Muscle layer of colon (tissue), 2 donors: Measurements from ENCODE around the gene DNAJB6.

Experiments used
- H3K27ac ChIP-seq: one replicate; pipeline ENCODE4 v1.7.0; 2013; ENCODE audit warnings: low read depth, mild to moderate bottlenecking, low read length, moderate library complexity
- H3K27me3 ChIP-seq, 2 donors: one replicate each; pipeline ENCODE4 v1.7.0; 2013; ENCODE audit warnings: low read length in 2 of 2, mild to moderate bottlenecking in 2 of 2; ENCODE audit not compliant: insufficient read depth in 2 of 2, control insufficient read depth in 1 of 2
- H3K36me3 ChIP-seq: one replicate; pipeline ENCODE4 v1.7.0; 2013; ENCODE audit warnings: mild to moderate bottlenecking, low read length; ENCODE audit not compliant: insufficient read depth
- H3K4me1 ChIP-seq: one replicate; pipeline ENCODE4 v1.7.0; 2013; ENCODE audit warnings: mild to moderate bottlenecking, low read length; ENCODE audit not compliant: insufficient read depth
- H3K4me3 ChIP-seq, 2 donors: one replicate each; pipeline ENCODE4 v1.7.0; 2013; ENCODE audit warnings: low read length in 2 of 2, low read depth in 1 of 2, mild to moderate bottlenecking in 1 of 2, moderate library complexity in 1 of 2
- H3K9ac ChIP-seq: one replicate; pipeline ENCODE4 v1.7.0; 2013; ENCODE audit warnings: low read length
- H3K9me3 ChIP-seq: one replicate; pipeline ENCODE4 v1.7.0; 2013; ENCODE audit warnings: mild to moderate bottlenecking, low read length
- donor health status: abdominal sarcoma.
- donor health status: Adenocarcinoma of cecum.

DNAJB6 gene

DNA sequence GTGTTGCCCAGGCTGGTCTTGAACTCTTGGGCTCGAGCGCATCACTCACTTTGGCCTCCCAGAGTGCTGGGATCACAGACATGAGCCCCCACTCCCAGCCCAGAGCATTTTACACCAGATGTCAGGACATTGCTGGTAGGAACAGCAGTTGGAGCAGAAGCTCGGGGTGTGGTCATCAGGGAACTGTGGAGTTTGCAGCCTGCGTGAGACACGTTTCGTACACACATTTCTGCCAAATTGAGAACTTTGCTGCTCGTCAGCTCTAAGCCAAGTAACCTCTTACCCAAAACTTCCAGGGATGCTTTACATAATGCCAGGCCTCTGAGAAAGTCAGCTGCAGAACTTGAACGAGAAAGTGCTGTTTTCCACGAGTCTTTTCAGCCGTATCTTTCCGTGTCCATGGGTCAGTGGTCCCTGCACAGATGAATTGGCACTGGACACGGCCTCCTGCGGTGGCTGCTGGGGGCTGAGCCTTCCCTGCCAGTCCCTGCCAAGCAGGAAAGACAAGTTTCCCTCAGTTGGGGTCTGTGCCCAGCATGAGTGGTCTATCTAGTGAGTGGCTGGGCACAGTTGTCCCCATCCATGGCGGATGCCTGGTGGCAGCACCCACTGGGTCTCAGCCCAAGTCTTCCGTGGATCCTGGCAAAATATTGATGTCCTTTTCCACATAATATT, 54.4 kb downstream of the DNAJB6 start:
- H3K9ac ChIP-seq = no peak overlapping the region
- no peak overlapping the region for H3K4me3 ChIP-seq
- peaks cover 26% of the 10 kb centered on the region for H3K36me3 ChIP-seq
- H3K27ac ChIP-seq = no peak overlapping the region
- H3K27me3 ChIP-seq = no peaks in the 10 kb centered on the region
- no peaks in the 10 kb centered on the region for H3K9me3 ChIP-seq
- peaks cover 5% of the 10 kb centered on the region for H3K4me1 ChIP-seq

DNA sequence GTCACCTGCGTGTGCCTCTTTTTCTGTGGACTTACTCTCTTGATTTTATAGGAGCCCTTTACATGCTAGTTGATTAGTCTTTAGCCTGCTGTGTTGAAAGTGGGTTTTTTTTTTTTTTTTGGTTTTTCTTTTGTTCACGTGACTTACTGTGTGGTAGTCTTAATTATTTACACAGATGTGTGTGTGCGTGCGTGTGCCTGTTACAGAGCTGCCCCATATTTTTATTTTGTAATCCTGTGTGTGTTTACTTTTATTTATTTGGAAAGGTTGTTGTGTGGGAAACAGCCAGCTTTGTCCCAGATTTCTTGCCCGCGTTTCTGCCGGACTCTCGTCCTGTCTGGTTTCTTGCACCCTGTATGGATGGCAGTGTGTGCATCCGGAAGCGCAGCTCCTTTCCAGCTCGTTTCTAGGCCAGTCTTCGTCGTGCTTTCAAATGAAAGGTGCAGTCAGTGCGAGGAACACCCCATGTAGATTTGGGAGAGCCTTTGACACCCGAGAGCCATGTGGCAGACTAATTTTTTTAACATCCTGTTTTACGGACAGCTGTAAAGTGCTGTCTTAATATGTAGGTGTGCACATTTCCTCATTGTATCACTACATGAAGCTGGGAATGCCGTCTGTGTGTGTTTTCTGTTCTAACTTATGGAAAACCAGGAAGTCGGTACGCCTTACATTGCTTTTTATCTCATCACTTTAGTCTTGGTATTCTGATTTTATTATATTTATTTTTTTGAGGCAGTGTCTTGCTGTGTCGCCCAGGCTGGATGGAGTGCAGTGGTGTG, 55.6 kb downstream of the DNAJB6 start:
- no peaks in the 10 kb centered on the region for H3K9me3 ChIP-seq
- H3K4me3 ChIP-seq = no peak overlapping the region
- no peaks in the 10 kb centered on the region for H3K27me3 ChIP-seq
- H3K27ac ChIP-seq = no peak overlapping the region
- H3K4me1 ChIP-seq = peaks cover 5% of the 10 kb centered on the region
- H3K36me3 ChIP-seq = peaks cover 37% of the 10 kb centered on the region
- H3K9ac ChIP-seq = no peak overlapping the region

DNA sequence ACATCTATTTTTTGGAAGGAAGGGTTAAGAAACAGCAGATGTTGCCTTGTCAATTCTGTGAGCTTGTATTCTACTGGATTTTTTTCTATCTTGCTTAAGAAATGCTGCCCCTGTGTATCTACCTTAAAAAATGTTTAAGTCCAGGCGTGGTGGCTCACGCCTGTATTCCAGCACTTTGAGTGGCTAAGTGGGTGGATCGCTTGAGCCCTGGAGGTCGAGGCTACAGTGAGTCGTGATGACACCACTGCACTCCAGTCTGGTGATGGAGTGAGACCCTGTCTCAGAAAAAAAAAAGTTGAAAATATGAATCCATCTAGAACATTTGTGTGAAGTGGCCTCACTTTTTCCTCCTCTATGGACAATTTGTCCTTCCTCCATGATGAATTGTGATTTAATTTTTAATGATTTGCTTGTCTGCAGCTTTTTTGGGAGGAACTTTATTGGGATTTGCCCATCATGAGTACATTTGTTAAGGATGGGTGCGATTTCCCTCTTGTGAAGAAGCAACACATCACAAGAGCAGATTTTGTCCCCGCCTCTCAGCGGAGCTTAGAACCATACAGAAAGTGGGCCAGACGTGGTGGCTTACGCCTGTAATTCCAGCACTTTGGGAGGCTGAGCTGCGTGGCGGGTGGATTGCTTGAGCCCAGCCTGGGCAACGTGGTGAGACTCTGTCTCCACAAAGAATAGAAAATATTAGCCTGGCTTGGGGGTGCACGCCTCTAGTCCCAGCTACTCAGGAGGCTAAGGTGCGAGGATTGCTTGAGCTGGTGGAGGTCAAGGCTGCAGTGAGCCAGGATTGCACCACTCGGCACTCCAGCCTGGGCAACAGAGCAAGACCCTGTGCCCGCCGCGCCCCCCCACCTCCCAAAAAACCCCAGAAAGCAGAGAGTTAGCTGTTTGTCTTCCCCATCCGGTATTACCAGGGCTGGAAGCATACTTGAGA, 57.7 kb downstream of the DNAJB6 start:
- H3K4me1 ChIP-seq = peaks cover 5% of the 10 kb centered on the region
- no peak overlapping the region for H3K9ac ChIP-seq
- peaks cover 30% of the 10 kb centered on the region for H3K36me3 ChIP-seq
- no peak overlapping the region for H3K4me3 ChIP-seq
- no peak overlapping the region for H3K27ac ChIP-seq
- H3K27me3 ChIP-seq = no peaks in the 10 kb centered on the region
- no peaks in the 10 kb centered on the region for H3K9me3 ChIP-seq

DNA sequence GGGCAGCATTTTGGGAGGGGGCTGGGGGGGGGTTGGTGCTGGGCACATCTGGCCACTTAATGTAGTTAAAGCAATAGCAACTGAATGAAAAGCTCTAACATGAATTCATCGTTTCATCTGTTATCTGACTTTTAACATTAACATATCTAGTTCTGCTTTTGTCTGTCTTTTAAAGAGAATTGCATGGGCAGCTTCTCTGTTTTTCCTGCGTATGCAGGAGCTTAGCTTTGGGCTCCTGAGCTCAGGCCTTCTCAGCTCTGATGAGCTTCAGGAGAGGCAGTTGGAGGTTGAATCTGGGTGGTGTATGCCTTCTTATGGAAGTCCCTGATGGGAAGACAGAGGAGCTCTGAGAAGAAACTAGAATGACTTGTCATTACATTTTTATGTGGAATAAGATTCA, 58.4 kb downstream of the DNAJB6 start:
- Histone ChIP-seq H3K27ac (no peak overlapping the region), H3K9me3 (no peaks in the 10 kb centered on the region), H3K36me3 (peaks cover 23% of the 10 kb centered on the region), H3K4me3 (no peak overlapping the region), H3K4me1 (peaks cover 2% of the 10 kb centered on the region), H3K9ac (no peak overlapping the region), H3K27me3 (no peaks in the 10 kb centered on the region)

DNA sequence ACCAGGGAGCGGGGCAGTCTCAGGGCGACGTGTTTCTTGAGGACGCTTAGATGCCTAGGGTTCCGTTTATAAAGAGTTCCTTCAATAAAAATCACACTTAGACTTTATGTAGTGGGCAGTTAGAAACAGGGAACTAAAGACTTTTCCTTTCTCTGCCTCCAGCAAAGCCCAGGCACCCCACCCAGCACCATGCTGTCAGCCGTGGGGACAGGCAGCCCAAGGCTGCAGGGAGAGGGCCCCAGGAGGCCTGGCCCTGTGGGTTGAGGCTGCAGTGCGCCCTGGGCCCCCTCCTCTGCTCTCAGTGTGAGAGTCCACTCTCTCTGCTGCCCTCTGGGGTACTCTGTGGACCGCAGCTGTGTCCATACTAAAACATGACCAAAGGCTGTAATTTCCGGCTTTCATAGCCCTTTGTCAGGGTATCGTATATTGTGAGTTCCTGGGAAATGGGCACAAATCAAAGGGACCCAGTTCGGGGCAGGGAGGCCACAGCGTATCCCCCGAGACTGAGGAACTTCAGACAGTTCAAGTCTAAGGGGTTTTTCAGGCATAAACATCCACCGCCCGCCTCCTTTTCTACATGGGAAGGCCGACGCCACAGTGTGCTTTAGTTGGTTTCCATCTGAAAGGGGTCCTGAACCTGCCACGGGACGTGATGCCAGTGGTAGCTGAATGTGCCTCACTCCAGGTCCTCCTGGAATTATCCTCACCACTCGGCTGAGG, 59.7 kb downstream of the DNAJB6 start:
- no peaks in the 10 kb centered on the region for H3K27me3 ChIP-seq
- H3K27ac ChIP-seq = no peak overlapping the region
- H3K9ac ChIP-seq = no peak overlapping the region
- no peaks in the 10 kb centered on the region for H3K9me3 ChIP-seq
- peaks cover 18% of the 10 kb centered on the region for H3K36me3 ChIP-seq
- no peak overlapping the region for H3K4me3 ChIP-seq
- H3K4me1 ChIP-seq = no peaks in the 10 kb centered on the region

DNA sequence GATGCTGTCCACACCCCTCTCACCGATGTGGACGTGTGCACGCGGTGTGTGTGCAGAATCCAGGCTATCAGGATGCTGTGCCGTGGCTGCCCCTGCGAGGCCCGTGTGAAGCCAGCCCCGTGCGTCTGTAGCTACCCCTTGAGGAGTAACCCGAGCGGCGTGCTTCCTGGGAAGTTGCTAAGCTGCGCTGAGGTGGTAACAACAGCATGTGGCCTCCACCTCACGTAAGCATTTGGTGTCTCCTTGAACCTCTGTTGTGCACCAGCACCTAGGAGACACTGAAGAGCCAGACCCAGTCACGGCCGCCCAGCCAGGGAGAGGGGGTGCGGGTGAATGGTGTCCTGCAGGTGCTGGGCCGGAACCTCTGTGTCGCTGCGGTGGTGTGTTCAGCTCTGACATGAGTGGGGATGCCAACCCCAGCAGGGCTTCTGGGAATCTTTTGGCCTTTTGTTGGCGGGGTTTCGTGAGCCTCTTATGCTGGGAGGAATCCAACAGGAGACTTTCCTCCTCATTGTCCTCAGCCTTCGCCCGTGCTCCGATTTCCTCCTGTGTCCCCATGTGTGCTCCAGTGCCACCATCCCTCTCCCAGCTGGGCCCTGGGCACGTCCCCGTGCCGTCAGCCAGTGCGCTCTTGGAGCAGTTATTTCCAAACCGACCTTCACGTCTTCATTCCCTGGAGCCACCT, 60.4 kb downstream of the DNAJB6 start:
- peaks cover 17% of the 10 kb centered on the region for H3K36me3 ChIP-seq
- H3K4me3 ChIP-seq = no peak overlapping the region
- no peaks in the 10 kb centered on the region for H3K27me3 ChIP-seq
- H3K9me3 ChIP-seq = no peaks in the 10 kb centered on the region
- H3K27ac ChIP-seq = no peak overlapping the region
- H3K4me1 ChIP-seq = no peaks in the 10 kb centered on the region
- H3K9ac ChIP-seq = no peak overlapping the region

DNA sequence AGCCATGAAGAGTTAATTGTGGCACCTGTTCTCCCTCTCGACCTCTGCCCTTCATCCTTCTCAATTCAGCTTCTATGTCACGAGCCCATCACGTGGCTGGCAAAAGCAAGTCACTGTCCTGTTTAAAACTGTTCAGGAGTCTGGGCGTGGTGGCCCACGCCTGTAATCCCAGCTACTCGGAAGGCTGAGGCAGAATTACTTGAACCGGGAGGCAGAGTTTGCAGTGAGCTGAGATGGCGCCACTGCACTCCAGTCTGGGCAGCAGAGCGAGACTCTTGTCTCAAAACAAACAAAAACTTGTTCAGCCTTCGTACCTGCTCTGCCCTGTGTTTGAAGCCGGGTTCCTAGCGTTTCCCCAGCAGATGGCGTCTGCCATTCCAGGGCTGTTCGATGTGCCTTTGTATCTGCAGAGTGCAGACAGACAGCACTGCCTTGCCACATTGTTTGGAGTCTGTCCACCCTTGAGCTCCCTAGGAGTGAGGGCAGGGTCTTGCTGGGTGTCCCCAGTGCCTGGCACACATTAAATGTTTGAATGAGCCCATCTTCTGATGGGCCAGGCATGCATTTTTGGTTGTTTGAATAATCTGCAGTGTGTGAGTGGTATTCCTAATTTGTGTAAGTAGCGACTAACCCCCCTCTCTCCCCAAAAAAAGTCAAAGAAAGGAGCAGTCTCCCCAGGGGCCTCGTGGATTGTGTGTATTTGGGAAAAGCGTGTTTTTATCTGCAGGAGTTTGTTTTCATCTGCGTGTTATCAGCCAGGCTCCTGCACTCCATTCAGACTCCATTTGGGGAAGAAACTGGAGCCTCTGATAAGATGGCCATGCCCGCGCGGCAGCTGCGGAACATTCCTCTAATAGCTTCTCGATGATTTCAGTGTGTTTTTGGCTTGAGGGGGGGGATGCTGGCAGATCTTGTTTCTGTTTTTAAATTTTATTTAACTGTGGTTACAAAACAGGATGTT, 61.2 kb downstream of the DNAJB6 start:
- Histone ChIP-seq H3K4me3 (no peak overlapping the region), H3K9me3 (no peaks in the 10 kb centered on the region), H3K27ac (no peak overlapping the region), H3K9ac (no peak overlapping the region), H3K27me3 (no peaks in the 10 kb centered on the region), H3K36me3 (peaks cover 20% of the 10 kb centered on the region), H3K4me1 (no peaks in the 10 kb centered on the region)

DNA sequence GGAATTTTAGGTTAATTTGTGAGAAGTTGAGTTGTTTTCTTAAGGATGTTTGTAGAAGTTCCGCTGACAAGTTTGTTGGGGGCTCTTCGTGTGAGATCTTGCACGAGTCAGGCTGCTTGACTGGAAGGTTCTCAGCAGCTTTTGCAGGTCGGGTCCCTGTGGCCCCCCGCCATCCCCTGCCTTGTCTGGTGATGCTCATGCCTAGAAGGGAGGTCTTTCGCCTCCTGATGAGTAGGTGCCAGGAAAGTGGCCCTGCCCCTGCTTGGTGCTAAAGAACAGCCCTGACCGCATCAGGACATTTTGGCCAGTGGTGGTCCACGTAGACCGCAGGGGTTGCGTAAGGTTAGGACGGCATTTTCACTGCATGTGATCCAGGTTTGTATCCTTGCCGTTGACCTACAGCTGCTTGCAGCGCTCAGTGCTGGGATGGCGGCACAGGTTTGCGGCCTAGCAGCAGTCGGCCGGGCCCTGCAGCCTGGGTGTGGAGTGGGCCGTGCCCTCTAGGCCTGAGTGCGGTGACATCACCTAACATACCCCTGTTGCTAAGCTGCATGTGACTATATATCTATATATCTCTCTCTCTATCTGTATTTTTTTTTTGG, 62.4 kb downstream of the DNAJB6 start:
- Histone ChIP-seq H3K36me3 (peaks cover 28% of the 10 kb centered on the region), H3K27me3 (no peaks in the 10 kb centered on the region), H3K4me1 (no peaks in the 10 kb centered on the region), H3K4me3 (no peak overlapping the region), H3K27ac (no peak overlapping the region), H3K9me3 (no peaks in the 10 kb centered on the region), H3K9ac (no peak overlapping the region)

DNA sequence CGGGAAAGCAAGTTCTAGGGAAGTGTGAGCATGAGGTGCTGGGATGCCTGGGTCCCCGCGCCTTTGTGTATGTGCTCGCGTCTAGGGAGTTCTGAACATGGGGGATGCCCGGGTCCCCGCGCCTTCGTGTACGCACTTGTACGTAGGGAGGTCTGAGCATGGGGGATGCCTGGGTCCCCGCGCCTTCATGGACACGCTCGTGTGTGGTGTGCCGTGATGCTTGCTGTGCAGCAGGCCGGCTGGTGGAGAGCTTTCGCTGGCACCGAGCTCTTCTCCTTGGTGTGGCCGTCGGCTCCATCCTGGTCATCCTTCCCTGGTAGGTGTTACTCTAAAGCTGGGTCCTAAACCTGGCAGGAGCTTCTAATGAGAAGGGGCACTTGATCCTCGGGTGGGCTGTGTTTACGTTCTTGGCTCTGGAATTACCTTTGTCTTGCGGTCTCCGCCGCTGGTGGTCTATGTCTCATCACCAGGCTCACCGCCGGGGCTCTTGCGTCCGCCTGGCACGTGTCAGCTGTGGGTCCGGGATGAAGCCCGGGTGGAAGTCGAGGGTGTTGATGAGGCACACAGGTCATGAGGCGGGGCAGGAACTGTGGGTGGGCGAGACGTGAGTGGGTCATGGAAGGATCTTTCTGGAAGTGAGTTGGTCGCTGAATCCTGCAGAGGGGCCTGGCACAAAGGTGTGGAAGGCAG, 63.5 kb downstream of the DNAJB6 start:
- no peaks in the 10 kb centered on the region for H3K27me3 ChIP-seq
- peaks cover 28% of the 10 kb centered on the region for H3K36me3 ChIP-seq
- no peaks in the 10 kb centered on the region for H3K9me3 ChIP-seq
- no peak overlapping the region for H3K27ac ChIP-seq
- H3K4me3 ChIP-seq = no peak overlapping the region
- no peak overlapping the region for H3K9ac ChIP-seq
- H3K4me1 ChIP-seq = no peaks in the 10 kb centered on the region
